Fibroblast of skin of scalp (primary cell): Measurements from ENCODE around the gene PPM1M.

ENCODE experiments used
- DNase-seq: peaks from one replicate; pipeline ENCODE4 v3.0.0-alpha.2; 2013

The PPM1M gene

GRCh38 chr3:52231502-52232278 lies 13.9 kb upstream of the PPM1M start:
- DNase-seq, result peak; percentile 53

GRCh38 chr3:52232279-52233107 lies 13.1 kb upstream of the PPM1M start:
- DNase-seq, result no peak

GRCh38 chr3:52233108-52233591 lies 12.4 kb upstream of the PPM1M start:
- no peak for DNase-seq

- no peak for DNase-seq
Observed at GRCh38 chr3:52233968-52234367, 11.6 kb upstream of the PPM1M start.

- no peak for DNase-seq
Observed at GRCh38 chr3:52234516-52235447, 10.8 kb upstream of the PPM1M start.

GRCh38 chr3:52236424-52236886 lies 9.1 kb upstream of the PPM1M start:
- no peak for DNase-seq

- no peak for DNase-seq
Observed at GRCh38 chr3:52237006-52237656, 8.4 kb upstream of the PPM1M start.

- DNase-seq, result peak; percentile 87
Observed at GRCh38 chr3:52237657-52238172, 7.8 kb upstream of the PPM1M start.

- no peak for DNase-seq
Observed at GRCh38 chr3:52238193-52238760, 7.3 kb upstream of the PPM1M start.

- peak; percentile 85 for DNase-seq
Observed at GRCh38 chr3:52238761-52239701, 6.5 kb upstream of the PPM1M start, which contains the start of gene TWF2. Gene TWF2, minus strand, starts transcription at chr3:52239158. Its CDS starts 142 bp downstream, at chr3:52239016.

GRCh38 chr3:52240059-52240885 lies 5.3 kb upstream of the PPM1M start:
- DNase-seq, result peak; percentile 91

GRCh38 chr3:52240886-52241370 lies 4.6 kb upstream of the PPM1M start:
- DNase-seq, result no peak

GRCh38 chr3:52242039-52242438 lies 3.5 kb upstream of the PPM1M start:
- no peak for DNase-seq

GRCh38 chr3:52243791-52244628 lies 1.5 kb upstream of the PPM1M start:
- DNase-seq, result peak; percentile 46

GRCh38 chr3:52246264-52246620 lies 683 bp downstream of the PPM1M start:
- no peak for DNase-seq

GRCh38 chr3:52246728-52247408 lies 1.3 kb downstream of the PPM1M start:
- no peak for DNase-seq
